KOPT-K1 (cell line): ENCODE measurements around the gene GRB10.

ENCODE experiments used
- H3K27ac ChIP-seq: fragments of 200-600 bp; sonication (generic); 2 replicates; pipeline ENCODE4 v1.5.1; 2016; ENCODE audit warnings: antibody characterized with exemption, mild to moderate bottlenecking, low read depth, low read length; ENCODE audit not compliant: poor library complexity, severe bottlenecking
- H3K36me3 ChIP-seq: fragments of 200-600 bp; sonication (generic); 2 replicates; pipeline ENCODE4 v1.5.1; 2017; ENCODE audit warnings: antibody characterized with exemption, mild to moderate bottlenecking, low read length, moderate library complexity; ENCODE audit not compliant: insufficient read depth
- H3K9me3 ChIP-seq: fragments of 200-600 bp; sonication (generic); 2 replicates; pipeline ENCODE4 v1.5.1; 2017; ENCODE audit warnings: antibody characterized with exemption, low read length, mild to moderate bottlenecking; ENCODE audit not compliant: insufficient read depth, poor library complexity, severe bottlenecking

Gene GRB10

DNA sequence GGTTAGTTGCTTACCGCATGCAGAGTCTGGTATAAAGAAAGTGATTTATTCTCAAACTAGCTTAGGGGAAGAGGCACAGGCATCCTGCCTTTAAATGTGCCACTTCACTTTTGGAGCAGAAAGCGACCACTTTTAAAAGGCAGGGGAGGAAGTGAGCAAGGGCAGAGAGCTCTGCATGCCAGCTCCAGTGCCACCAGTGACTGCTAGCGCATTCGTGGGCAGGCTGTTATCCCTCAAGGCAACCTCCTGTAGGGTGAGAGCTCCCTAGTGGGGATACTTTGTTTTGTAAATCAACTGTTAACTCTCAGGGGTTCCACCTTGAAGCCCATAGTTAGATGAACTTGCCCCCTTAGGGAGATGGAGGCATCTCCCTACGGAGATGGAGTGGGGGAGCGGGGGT, 29.4 kb upstream of the GRB10 start:
- Histone ChIP-seq H3K9me3 (no peaks in the 10 kb centered on the region), H3K27ac (no peak overlapping the region), H3K36me3 (no peaks in the 10 kb centered on the region)

GRCh38 chr7:50808282-50808888, 25.7 kb upstream of the GRB10 start:
- Histone ChIP-seq H3K27ac (no peak overlapping the region), H3K9me3 (no peaks in the 10 kb centered on the region), H3K36me3 (no peaks in the 10 kb centered on the region)

- no peak overlapping the region for H3K27ac ChIP-seq
- H3K36me3 ChIP-seq = no peaks in the 10 kb centered on the region
- H3K9me3 ChIP-seq = no peaks in the 10 kb centered on the region
Measured at GRCh38 chr7:50807026-50807730, 24.5 kb upstream of the GRB10 start.

DNA sequence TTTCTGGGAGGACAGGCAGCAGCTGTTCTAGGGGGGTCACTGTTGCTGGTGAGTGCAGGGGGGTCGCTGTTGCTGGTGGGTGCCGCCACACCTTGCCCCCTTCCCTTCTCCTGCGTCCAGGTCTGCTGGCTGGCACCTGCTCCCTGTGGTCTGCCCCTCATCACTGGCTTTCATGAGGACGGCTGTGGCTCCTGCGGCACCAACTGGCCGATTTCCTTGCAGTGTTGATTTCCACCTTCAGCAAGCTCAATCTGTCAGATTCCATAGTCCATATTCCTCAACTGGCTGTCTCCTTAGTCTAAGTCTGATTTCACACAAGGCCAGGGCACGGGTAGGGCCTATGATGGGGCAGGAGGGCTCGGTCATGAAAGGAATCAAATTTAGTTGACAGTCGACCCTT, 23.4 kb upstream of the GRB10 start:
- Histone ChIP-seq H3K27ac (no peak overlapping the region), H3K36me3 (no peaks in the 10 kb centered on the region), H3K9me3 (no peaks in the 10 kb centered on the region)

DNA sequence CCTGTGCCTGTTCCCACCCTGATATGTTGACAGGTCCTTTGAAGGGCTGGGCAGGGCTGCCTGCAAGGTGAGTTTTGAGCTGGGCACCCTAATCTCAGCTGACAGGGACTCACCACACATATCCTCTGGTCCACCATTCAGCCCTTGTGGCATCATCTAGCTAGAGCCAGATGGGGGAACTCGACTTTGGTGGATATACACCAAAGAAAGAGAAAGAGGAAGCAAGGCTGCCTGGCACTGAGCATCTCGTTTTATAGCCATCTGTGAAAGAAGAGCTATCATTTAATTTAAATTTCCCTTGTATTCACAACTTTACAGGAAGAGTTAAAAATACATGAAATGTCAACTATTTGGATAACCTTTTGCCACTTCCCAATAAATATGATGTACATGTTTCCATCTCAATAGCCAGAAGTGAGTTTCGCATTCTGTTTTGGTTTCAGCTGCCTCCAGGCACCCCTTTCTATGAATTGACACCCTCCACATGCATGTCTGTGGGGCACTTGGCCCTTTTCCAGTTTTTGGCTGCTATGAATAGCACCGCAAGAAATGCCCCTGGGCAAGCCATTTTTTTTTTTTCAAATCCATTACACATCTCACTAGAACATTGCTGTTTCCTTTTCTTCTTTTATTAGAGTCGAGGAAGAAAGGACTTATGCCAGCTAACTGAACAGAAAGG, 22.9 kb upstream of the GRB10 start:
- Histone ChIP-seq H3K9me3 (no peaks in the 10 kb centered on the region), H3K27ac (no peak overlapping the region)

DNA sequence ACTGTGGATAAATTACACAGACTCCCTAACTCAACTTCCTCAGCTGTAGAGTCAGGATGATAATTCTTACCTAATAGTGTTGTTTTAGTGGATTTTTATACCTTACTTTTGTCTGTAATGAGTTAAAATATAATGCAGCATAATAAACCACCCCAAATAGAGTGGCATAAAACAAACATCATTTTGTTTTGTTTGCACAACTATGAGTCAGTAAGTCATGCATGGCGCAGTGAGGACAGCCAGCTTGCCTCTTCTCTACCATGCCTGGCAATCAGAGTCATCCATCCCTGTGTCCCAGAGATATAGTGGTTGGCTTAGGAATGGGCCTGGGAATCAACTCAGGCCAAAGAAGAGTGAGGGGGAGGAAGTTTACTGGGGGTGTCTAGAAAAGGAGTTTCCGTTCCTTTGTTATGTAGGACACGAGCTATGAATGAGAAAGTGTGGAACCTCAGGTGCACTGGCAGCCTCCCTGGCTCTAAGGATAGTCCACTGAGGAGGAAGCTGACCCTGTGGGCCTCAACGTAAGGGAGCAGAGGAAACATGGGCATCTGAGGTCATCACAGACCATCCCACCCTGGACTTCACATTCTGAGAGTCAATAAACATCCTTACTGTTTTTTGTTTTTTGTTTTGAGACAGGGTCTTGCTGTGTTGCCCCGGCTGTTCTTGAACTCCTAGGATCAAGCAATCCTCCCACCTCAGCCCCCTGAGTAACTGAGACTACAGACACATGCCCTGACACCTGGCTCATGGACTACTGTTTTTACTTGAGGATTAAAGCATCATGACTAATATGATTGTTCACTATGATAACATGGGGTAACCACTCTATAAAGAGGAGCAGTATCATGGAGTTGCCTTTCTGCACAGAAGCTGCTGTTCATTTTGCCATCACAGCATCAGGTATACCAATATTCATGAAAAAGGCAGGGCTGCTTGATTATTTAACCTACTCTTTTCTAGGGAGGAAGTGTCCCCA, 21.0 kb upstream of the GRB10 start:
- Histone ChIP-seq H3K9me3 (peaks cover under 1% of the 10 kb centered on the region), H3K27ac (no peak overlapping the region), H3K36me3 (no peaks in the 10 kb centered on the region)

More for the DNA sequence above, 22.9 kb upstream of the GRB10 start:
- no peaks in the 10 kb centered on the region for H3K36me3 ChIP-seq

- H3K36me3 ChIP-seq = no peaks in the 10 kb centered on the region
- H3K9me3 ChIP-seq = peaks cover 8% of the 10 kb centered on the region
- H3K27ac ChIP-seq = no peak overlapping the region
Measured at GRCh38 chr7:50801907-50802306, 19.2 kb upstream of the GRB10 start.

GRCh38 chr7:50799873-50800272, 17.2 kb upstream of the GRB10 start:
- no peaks in the 10 kb centered on the region for H3K36me3 ChIP-seq
- H3K9me3 ChIP-seq = peaks cover 8% of the 10 kb centered on the region
- H3K27ac ChIP-seq = no peak overlapping the region

- no peak overlapping the region for H3K27ac ChIP-seq
- H3K36me3 ChIP-seq = no peaks in the 10 kb centered on the region
- H3K9me3 ChIP-seq = peaks cover 8% of the 10 kb centered on the region
Measured at GRCh38 chr7:50798126-50798525, 15.4 kb upstream of the GRB10 start.

DNA sequence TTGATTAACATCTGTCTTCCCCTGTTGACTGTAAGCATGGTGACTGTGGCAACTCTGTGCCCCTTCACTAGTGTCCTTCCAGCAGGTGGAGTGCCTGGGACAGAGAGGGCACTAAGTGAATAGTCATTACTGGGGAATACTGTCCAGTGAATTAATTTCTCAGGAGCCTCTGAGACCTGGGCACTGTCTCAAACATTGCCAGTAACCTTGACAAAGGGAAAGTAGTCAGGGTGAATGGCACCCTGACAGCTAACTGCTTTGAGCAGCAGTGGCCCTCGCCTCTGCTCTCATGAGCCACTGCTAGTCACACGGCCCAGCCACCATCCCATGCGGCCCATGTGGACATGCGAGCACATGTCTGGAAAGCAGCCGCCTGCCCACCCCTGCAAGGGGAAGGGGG, 13.1 kb upstream of the GRB10 start:
- no peaks in the 10 kb centered on the region for H3K36me3 ChIP-seq
- H3K9me3 ChIP-seq = peaks cover 8% of the 10 kb centered on the region
- no peak overlapping the region for H3K27ac ChIP-seq

DNA sequence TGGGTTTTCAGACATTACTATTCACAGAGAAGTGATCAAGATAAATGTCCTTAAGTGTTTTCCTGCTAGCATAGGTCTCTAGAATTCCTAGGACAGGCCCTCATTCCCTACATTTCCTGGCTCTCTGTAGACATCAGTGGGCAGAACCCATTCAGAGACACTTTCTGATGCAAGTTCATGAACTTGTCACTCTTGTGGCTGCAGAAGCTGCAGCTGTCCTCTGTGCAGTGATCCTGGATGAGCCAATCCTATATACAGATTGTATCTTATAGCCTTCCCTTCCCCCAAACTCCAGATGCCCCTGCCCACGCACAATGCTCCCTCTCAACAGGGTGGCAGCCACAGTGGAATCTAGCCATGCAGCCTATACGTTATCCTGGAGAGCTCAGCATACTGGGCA, 12.6 kb upstream of the GRB10 start:
- no peaks in the 10 kb centered on the region for H3K36me3 ChIP-seq
- peaks cover 8% of the 10 kb centered on the region for H3K9me3 ChIP-seq

DNA sequence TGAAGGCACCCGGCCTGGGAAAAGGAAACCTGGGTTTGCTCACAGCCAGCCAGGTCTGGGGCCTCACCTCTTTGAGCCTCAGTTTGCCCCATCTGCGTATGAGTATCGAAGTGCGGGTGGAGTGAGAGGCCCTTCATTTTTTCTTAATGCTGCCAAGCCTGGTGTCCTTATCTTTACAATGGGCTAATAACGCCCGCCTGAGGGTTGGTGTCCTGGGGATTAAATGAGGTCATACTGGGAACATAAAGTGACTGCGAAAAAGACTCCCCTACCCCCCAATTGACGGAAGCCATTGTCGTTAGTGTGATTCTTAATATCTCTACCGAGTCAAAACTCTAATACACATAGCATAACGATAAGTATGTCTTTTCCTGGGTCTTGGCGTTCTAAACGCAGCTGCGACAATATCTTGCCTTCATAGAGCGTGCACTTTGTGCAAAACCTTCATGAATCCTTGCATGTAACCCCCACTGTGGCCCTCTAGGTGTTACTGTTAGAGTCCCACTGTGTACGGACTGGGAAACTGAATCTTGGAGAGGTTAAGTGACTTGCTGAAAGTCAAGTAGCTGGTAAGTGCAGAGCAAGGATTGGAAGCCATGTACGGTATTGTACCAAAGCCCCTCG, 11.4 kb upstream of the GRB10 start:
- H3K9me3 ChIP-seq = peaks cover 11% of the 10 kb centered on the region
- H3K36me3 ChIP-seq = no peaks in the 10 kb centered on the region
- no peak overlapping the region for H3K27ac ChIP-seq

More for the DNA sequence above, 12.6 kb upstream of the GRB10 start:
- H3K27ac ChIP-seq = no peak overlapping the region

DNA sequence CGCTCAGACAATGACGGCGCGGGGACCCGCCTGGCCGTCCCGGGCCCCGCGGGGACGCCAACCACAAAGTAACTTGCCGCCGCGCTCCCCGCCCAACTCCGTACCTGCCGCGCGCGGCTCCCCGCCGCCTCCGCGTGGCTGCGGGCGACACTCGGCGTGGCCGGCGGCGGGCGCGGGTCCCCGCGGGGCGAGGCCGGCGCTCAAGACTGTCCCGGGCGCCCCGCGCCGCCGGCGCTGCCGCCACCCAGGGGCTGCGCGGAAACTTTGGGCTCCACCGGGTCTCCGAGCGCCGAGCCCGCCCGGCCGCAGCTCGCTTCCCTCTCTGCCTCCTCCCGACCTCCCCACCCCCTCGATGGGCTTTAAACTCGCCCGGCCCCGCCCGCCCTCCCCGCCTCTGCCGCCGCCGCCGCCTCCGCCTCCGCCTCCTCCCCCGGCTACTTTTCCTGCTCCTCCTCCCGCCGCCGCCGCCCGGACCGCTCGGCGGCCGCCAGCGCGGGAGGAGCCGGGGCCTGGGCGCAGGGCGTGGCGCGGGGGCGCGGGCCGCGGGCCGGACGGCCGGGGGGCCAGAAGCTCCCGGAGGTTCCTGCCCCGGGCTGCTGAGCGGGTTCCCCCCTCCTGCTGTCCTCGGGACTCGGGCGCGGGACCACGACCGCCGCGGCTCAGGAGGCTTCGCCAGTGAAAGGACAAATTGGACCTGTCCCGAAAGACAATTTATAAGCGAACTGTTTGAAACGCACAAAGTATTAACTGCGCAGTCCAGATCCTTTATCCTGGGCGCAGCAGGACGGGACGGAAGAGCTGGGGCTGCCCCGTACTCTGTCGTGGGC, 10.6 kb upstream of the GRB10 start:
- Histone ChIP-seq H3K36me3 (no peaks in the 10 kb centered on the region), H3K27ac (no peak overlapping the region), H3K9me3 (peaks cover 15% of the 10 kb centered on the region)
